ENCODE measurements around the gene EPB41L5.
"Not testable (repeated sequence)": the region's sequence is repeated elsewhere in the genome, so short reads cannot be mapped to it uniquely, and the experiment has no call there.

The EPB41L5 gene

DNA sequence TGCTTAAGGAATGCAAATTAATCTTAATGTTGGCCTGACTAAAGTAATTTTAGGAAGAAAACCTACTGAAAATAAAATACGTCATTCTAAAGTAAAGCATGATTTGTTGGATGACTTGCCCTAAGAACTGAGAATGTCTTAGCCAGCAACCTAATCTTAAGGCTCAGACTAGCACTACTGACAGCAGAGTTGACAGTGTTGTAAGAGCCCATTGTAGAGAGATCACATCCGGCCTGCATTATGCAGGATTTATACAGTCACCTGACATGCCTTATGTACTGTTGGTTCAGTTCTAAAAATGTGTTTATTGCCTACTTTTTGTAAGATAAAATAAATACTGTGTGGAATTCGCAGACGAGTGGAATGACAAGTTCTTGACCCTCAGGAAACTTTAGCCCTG is 128.0 kb downstream of the EPB41L5 start:
- in situ Hi-C loops (cut with MboI; ENCODE audit: low sequenced_read_pairs): no loop called here

DNA sequence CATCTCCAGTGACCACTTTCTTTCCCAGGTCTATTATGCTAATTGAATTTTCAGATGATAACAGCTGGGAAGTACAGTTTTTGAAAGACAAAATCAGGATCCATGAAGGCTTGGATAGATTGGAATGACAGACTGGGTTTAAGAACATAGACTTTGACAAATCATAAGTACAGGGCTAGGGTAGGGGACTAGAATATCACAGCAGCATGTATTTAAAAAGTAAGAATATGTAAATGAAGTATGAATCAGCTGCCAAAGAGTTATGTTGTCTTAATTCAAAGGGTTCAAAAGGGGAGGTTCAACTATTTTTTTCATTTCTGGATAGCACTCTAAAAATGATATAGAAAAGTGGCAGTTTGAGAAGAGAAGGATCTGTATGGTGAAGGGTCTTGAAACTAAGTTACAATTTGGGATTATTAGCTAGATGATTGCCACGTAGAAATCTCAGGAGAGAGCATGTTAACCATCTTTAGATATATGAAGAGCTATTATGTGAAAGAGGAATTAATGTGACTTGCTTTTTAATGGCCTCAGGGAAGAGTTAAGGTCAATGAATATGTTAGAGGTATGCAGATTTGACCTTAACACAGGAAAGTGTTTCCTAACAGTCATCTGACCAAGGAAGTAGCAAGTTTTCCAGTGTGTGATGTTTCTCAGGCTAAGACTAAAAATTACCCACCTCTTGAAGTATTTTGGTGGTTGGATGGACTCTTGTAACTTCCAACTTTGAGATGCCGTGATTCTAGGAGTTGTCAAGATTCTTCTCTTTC is 128.6 kb downstream of the EPB41L5 start:
- in situ Hi-C loops (cut with MboI; ENCODE audit: low sequenced_read_pairs): no loop called here

DNA sequence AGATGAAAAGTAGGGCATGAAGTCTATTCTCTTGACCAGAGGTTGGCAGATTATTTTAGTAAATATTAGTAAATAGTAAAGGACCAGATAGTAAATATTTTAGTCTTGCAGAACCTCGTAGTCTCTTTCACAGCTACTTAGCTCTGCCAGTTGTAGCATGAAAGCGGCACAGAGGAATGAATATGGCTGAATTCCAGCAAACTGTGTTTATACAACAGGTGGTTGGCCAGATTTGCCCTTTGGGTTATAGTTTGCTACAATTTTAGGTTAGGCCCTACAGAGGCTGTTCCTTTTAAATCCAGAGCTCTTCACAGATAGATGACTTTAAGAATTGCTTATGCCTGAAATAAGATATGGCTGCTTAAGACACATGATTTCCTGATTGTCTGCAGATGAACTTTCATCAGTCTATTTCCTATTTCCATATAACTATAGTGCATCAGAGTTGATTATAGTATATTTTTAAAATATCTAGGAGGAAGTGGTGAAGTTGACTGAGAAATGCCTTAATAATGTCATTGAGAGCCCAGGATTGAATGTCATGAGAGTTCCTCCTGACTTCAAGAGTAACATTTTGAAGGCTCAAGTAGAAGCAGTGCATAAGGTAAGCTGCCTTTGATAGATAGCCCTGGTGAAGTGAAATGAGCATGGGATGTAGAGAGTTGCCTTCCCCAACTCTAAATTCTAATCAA is 129.8 kb downstream of the EPB41L5 start:
- in situ Hi-C loops (cut with MboI; ENCODE audit: low sequenced_read_pairs): no loop called here

DNA sequence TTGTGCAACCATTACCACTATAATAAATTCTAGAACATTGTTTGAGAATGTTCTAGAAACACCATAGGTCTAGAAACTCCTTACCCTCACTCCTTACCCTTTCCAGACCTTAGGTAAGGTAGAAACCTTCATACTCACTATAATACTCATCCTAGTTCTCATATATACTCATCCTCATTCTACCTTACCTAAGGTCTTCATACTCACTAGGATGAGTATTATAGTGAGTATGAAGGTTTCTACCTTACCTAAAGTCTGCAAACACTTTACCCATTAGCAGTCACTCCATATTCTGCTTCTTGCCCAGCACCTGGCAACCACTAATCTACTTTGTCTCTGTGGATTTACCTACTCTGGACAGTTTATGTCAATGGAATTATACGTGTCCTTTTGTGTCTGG is 135.4 kb downstream of the EPB41L5 start:
- in situ Hi-C loops (cut with MboI; ENCODE audit: low sequenced_read_pairs): no loop called here

DNA sequence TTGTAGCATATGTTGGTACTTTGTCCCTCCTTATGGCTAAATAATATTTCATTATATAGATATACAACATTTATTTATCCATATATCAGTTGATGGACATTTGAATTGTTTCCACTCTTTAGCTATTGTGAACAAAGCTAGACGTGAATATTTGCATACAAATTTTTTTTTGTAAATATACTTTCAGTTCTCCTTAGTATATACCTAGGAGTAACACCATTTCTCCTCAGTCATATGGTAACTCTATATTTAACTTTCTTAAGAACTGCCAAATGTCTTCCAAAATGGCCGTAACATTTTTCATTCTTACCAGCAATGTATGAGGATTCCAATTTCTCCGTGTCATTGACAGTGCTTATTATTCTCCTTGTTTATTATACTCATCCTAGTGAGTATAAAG is 135.8 kb downstream of the EPB41L5 start:
- in situ Hi-C loops (cut with MboI; ENCODE audit: low sequenced_read_pairs): no loop called here

DNA sequence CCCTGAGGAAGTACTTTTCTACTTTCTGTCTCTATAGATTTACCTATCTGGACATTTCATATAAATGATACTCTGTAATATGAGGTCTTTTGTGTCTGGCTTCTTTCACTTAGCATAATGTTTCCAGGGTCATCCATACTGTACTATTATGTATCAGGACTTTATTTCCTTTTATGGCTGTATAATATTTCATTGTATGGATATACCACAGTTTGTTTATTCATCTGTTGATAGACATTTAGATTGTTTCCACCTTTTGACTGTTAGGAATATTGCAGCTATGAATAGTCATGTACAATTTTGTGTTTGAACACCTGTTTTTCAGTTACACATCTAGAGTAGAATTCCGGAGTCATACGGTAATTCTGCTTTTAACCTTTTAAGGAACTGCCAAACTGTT is 136.5 kb downstream of the EPB41L5 start:
- in situ Hi-C loops (cut with MboI; ENCODE audit: low sequenced_read_pairs): no loop called here

DNA sequence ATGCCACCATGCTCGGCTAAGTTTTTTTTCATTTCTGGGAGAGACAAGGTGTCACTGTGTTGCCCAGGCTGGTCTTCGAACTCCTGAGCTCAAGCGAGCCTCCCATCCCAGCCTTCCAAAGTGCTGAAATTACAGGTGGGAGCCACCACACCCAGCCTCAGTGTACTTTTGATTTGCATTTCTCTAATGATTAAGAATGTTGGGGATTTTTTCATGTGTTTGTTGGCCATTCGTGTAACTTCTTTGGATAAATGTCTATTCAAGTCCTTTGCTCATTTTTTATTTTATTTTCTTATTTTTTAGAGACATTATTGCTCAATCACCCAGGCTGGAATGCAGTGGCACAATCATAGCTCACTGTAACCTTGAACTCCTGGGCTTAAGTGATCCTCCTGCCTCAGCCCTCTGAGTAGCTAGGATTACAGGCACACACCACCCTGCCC is 137.2 kb downstream of the EPB41L5 start:
- in situ Hi-C loops (cut with MboI; ENCODE audit: low sequenced_read_pairs): no loop called here

DNA sequence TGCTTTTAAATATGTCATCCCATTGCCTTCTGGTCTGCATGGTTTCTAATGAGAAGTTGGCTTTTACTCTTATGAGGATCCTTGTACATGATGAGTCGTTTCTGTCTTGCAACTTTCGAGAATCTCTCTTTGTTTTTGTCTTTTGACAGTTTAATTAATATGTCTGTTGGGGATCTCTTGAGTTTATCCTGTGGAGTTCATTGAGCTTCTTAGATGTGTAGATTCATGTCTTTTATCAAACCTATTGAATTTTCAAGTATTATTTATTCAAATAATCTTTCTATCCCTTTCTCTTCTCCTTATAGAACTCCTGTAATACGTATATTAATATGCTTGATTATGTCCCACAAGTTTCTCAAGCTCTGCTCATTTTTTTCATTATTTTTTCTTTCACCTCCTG is 142.4 kb downstream of the EPB41L5 start:
- in situ Hi-C loops (cut with MboI; ENCODE audit: low sequenced_read_pairs): no loop called here

DNA sequence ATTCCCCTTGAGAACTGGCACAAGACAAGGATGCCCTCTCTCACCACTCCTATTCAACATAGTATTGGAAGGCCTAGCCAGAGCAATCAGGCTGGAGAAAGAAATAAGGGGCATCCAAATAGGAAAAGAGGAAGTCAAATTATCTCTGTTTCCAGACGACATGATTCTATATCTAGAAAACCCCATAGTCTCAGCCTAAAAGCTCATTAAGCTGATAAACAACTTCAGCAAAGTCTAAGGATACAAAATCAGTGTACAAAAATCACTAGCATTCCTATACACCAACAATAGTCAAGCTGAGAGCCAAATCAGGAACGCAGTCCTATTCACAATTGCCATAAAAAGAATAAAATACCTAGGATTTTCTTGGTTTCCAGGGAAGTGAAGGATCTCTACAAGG is 145.8 kb downstream of the EPB41L5 start:
- in situ Hi-C loops (cut with MboI; ENCODE audit: low sequenced_read_pairs): not testable (repeated sequence)

DNA sequence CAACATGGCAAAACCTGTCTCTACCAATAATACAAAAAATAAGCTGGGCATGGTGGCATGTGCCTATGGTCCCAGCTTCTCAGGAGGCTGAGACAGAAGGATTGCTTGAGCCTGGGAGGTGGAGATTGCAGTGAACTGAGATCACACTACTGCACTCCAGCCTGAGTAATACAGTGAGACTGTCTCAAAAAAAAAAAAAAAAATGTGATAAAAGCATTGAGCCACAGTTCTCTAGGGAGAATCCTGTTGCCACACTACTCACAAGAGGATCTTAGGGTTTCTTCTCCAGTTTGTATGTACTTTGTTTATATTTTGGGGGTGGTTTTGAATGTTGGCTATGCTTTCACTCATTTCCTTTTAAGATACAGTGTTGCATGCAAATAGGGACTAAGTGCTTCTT is 148.3 kb downstream of the EPB41L5 start:
- in situ Hi-C loops (cut with MboI; ENCODE audit: low sequenced_read_pairs): no loop called here

DNA sequence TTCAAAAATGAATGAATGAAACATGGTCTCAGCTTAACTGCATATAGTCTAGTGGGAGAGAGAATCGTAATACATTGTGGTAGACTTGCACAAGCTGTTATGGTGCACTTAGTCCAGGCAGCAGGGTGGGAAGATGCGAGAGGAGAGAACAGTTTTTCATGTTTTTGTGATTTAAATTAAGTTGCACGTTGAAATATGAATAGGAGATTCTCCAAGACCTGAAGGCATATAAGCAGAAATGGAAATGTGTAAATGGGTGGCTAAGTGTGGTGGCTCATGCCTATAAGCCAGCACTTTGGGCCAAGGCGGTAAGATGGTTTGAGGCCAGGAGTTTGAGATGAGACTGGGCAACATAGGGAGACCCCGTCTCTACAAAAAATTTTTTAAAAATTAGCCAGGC is 149.8 kb downstream of the EPB41L5 start:
- in situ Hi-C loops (cut with MboI; ENCODE audit: low sequenced_read_pairs): no loop called here

DNA sequence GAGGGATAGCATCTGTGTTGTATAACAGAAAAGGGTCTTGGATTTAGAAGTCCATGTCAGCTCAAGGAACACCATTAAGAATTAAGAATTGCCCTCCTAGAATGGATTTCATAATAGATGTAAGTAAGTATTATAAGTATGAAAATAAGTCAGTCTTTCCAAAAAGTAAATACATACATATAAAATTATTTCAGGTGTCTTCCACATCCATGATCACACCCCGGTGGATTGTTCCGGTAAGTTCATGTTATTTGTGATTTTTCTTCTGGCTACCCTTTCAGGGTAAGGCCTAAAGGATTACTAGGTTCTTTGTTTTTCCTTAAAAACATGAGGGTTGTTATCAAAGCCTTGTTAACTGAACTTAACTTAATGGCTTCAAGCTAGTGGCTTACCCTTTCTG is 154.4 kb downstream of the EPB41L5 start:
- in situ Hi-C loops (cut with MboI; ENCODE audit: low sequenced_read_pairs): no loop called here

DNA sequence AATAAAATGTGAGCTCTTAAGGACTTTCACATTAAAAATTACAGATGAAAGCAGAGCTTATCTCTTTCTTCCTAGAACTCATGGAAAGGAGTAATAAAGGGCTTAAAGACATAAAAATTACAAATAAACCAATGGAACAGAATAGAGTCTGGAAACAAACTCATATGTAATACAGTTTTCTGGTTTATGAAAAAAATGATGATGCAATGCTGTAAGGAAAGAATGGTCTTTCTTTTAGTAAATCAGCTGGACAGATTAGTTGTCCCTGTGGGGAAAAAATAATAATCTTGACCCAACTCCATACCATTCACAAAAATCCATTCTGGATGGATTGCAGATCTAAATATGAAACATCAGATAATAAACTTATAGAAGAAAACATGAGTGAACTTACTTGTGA is 156.1 kb downstream of the EPB41L5 start:
- in situ Hi-C loops (cut with MboI; ENCODE audit: low sequenced_read_pairs): no loop called here

DNA sequence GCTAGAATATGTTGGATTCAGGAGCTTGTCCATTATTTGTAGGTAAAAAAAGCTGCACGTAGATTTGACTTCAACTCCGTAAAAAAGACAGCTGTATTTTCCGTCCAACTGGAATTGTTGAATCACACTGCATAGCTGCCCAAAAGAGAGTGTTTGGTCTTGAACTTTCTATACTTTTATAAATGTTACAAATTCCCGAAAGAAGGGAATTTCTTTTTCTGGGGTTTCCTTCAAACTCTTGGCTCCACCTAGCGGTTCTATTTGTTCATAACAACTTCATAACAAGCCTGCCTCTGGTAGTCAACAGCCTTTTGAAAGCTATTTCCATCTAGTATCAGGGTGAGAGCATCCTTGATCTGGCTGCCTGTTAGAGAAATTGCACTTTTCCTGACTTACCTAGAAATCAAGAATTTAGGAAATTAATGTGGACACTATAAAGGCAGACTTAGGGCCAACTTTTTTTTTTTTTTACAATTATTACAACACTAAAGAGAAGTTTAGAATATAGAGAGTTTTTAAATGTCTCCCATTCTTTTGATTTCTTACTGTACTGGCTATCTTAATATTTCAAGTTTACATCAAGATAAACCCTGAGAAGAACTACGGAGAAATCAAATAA is 162.2 kb downstream of the EPB41L5 start:
- in situ Hi-C loops (cut with MboI; ENCODE audit: low sequenced_read_pairs): no loop called here

DNA sequence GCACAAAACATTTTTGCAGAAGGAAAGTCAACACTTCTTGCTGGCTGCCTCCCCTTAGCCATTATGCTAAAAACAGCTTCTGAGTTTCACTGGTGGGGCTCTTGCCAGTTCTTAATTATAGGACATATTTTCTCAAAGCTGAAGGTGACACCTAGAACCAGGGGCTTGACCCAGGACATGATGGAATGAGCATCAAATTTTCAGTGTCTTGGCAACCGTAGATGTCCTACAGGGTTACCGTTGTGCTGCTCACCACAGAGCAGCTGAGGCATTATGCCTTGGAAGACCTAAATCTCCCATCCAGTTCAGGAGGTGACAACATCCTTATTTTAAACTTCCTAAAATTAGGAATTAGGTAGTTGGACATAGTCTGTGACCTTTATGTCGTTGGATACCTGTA is 163.6 kb downstream of the EPB41L5 start:
- in situ Hi-C loops (cut with MboI; ENCODE audit: low sequenced_read_pairs): no loop called here

DNA sequence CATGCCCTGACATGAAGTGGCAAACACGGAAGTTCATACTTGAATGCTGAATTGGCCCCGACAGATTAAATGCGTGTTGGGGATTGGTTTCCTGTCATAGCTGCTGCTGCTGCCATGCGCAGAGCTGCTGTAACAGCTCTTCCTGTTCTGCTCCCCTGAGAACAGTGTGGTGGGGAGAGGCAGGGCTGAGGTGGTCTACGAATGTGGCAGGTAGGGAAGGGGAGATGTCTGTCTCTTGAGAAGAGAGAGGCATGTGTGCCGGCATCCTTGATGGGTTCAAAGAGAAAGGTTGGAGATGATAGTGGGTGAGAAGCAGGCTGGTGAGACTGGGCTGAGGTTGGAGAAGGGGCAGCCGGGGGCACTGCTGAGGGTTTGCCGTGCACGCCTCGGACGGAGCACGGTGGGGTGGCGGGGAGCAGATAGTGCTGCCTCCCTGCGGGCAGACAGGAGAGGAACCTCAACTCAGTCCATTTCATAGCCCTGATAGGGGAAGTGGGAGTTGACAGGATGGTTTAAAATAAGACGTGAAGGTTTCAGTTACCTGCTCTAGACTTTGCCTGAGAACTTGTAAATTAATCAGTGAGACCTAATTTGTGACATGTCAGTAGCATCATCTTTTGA is 164.2 kb downstream of the EPB41L5 start:
- in situ Hi-C loops (cut with MboI; ENCODE audit: low sequenced_read_pairs): no loop called here

DNA sequence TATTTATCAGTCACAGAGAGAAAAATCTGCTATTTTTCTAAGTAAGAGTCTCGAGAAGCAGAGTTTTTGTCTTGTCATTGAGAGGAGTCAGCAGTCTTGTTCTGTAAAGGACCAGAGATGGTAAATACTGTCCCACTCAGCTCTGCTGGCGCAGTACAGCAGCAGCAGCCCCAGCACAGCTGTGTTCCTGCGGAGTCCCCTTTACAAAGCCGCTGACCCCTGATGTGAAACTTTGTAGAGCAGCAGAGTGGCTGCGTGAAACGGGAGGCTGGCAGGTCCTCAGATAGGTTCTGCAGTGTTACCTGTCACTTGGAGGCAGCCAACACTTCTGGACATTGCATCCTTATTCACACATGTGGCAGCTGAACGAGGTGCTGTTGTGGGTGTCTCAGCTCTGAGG is 165.1 kb downstream of the EPB41L5 start:
- in situ Hi-C loops (cut with MboI; ENCODE audit: low sequenced_read_pairs): no loop called here

DNA sequence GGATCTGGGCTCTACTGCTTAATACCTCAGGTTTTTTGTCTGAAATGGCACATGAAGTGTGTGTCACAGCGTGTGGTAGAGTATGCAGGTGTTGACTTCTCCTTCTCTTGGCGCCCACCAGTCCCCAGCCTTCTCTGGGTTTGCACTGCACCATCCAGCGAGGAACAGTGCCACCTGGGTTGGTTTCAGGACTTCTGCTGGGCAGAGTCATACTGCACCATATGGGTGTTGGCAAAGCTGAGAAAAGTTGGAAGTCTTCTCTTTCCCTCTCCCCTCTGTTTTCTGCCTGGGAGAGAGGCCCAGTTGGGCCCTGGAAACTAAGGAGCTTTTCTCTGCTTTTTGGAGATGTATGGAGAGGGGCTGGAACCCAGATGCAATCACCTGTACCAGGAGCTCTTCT is 166.5 kb downstream of the EPB41L5 start:
- in situ Hi-C loops (cut with MboI; ENCODE audit: low sequenced_read_pairs): no loop called here

DNA sequence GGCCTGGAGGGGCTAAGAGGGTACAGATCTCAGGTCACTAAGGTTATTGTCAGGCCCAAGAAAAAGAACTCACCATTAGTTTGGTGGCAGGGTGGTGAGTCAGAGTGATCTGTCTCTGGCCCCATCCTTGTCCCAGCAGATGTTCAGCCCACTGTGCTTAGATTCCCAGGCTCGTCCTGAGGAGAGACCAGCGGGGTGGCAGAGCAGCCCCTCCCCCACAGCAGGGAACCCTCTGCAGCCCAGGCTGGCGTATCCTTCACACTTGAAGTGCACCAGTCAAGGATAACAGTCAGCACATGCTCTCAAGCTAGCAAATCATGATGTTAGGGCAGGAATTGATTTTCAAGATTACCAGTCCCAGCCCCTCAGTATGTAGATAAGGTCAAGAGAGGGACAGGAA is 167.2 kb downstream of the EPB41L5 start:
- in situ Hi-C loops (cut with MboI; ENCODE audit: low sequenced_read_pairs): no loop called here

DNA sequence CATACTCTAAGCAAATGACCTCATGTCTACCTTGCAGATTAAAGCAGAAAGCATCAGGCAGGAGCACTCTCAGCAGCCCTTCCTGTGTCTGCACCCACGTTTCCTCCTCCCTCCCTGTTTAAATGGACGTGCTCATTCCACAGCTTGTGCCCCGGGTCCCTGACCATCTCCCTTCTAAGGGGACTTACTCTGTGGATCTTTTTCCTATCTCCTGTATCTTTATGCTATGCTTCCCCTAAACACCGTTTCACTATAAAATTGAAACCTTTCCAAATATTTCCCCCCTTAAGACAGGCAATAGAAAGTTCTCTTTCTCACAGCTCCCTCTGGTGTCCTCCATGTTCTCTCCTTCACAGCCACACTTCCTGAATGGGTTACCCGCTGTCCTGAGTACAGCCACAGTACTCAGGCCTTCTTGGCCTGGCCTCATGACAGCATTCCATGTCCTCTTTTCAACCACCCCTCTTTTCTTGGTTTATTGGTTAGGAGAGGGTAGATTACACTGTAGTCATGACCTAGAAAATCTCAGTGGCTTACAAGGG is 169.2 kb downstream of the EPB41L5 start:
- in situ Hi-C loops (cut with MboI; ENCODE audit: low sequenced_read_pairs): no loop called here

DNA sequence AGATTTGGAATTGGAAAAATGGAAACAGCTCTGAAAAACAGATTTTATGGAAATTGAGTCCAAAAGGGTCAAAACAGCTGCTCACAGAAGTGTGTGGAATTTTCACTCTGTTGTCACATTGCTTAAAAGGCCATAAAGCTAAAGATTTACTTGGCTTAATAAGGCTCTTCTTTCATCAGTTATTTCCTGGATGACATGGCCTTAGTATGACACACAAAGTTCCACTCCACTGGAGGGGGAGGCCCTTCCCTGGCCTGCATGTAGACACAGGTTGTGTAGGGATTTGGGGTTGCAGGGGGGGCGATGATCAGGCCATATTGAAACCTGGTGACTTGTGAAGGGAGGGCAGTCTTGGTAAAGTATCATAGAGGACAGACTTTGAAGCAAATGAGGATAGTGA is 176.3 kb downstream of the EPB41L5 start:
- in situ Hi-C loops (cut with MboI; ENCODE audit: low sequenced_read_pairs): no loop called here

Measured in HL-60/S4 treated with phorbol 12-myristate 13-acetate at 8.2 ng/mL for 4 days and 3 days (cell line).